ENCODE data around the gene C2orf92. TPM values are rescaled to one million over a fixed set of nuclear protein-coding genes. Genes with fewer than 3 reads are reported as not detected.
"Not testable (repeated sequence)": the region's sequence is repeated elsewhere in the genome, so short reads cannot be mapped to it uniquely, and the experiment has no call there.

C2orf92 gene
- total RNA-seq, 1 experiment from 2014 or later = 3.0 TPM

- H3K9ac ChIP-seq (ENCODE audit: low read length) = peak overlapping the region; percentile 84
- CTCF ChIA-PET = interaction anchor here (0.5 to 1.5 kb wide), 6 partner anchors 14 to 467 kb away, joined by 3 to 16 read pairs (median 5); partner anchors contain the start of genes ANKRD36B and COX5B
- H3K79me2 ChIP-seq (ENCODE audit: low read length) = peaks cover 35% of the 10 kb centered on the region
- H3F3A ChIP-seq (ENCODE audit: low read length, unreplicated experiment) = peaks cover 4% of the 10 kb centered on the region
- ATAC-seq = no peak
- H3K27ac ChIP-seq (ENCODE audit: low read length) = peak overlapping the region; percentile 76
- H3K27me3 ChIP-seq (ENCODE audit: low read length) = no peaks in the 10 kb centered on the region
- 0 out of 2 replicates have a peak, but pooled peaks have one; percentile 1 for TF ChIP-seq CTCF (conservative IDR thresholded peaks at IDR 0.05; ENCODE audit: low read depth, low read length)
- TF ChIP-seq EZH2 (IDR thresholded peaks at IDR 0.05; ENCODE audit: low read length, unreplicated experiment) = no peak
- TF ChIP-seq EZH2phosphoT487 (IDR thresholded peaks at IDR 0.05; ENCODE audit: borderline replicate concordance, low read length) = no peak
- H3K9me3 ChIP-seq (ENCODE audit: low read length) = no peaks in the 10 kb centered on the region
- 0 out of 2 replicates have a peak, but pooled peaks cover 8% of the 10 kb centered on the region for H4K20me1 ChIP-seq (ENCODE audit: low read length)
- POLR2A ChIA-PET (ENCODE audit: unreplicated experiment) = interaction anchor here (0.6 to 1.0 kb wide), 3 partner anchors 19 to 193 kb away, joined by 3 to 6 read pairs (median 4); partner anchors contain the start of gene COX5B
- no peaks in the 10 kb centered on the region for H3K36me3 ChIP-seq (ENCODE audit: low read depth, low read length)
- TSS peak; percentile 79 for BruUV-seq (replicated peaks)
- H3K4me3 ChIP-seq (ENCODE audit: low read length) = peak overlapping the region; percentile 83
- H3K9me2 ChIP-seq (replicated peaks; ENCODE audit: low read length) = no peaks in the 10 kb centered on the region
- H3K4me1 ChIP-seq (ENCODE audit: insufficient read depth, low read length) = peaks cover 24% of the 10 kb centered on the region
- intact Hi-C loops (cut with micrococcal nuclease) = loop anchor here (1.0 kb wide), 3 partner anchors 19 to 73 kb away; no protein-coding TSS in a partner anchor
- peak; percentile 24 for DNase-seq
- H2AFZ ChIP-seq (ENCODE audit: low read length) = peak overlapping the region; percentile 98
- H3K4me2 ChIP-seq (ENCODE audit: low read length) = peak overlapping the region; percentile 94
These were observed 4.9 kb upstream of the C2orf92 start for GRCh38 chr2:97664636-97664970.

GRCh38 chr2:97670471-97670870, 958 bp downstream of the C2orf92 start:
- no peaks in the 10 kb centered on the region for H3K4me1 ChIP-seq (ENCODE audit: insufficient read depth, low read length)
- no peak overlapping the region for H3K4me3 ChIP-seq (ENCODE audit: low read length)
- TF ChIP-seq EZH2phosphoT487 (IDR thresholded peaks at IDR 0.05; ENCODE audit: borderline replicate concordance, low read length) (no peak), CTCF (conservative IDR thresholded peaks at IDR 0.05; ENCODE audit: low read depth, low read length) (no peak), EZH2 (IDR thresholded peaks at IDR 0.05; ENCODE audit: low read length, unreplicated experiment) (no peak)
- H3K36me3 ChIP-seq (ENCODE audit: low read depth, low read length) = no peaks in the 10 kb centered on the region
- H3K4me2 ChIP-seq (ENCODE audit: low read length) = no peak overlapping the region
- intact Hi-C loops (cut with micrococcal nuclease) = no loop called here
- no peaks in the 10 kb centered on the region for H4K20me1 ChIP-seq (ENCODE audit: low read length)
- H2AFZ ChIP-seq (ENCODE audit: low read length) = no peak overlapping the region
- ChIA-PET CTCF (no interaction called here), POLR2A (ENCODE audit: unreplicated experiment) (no interaction called here)
- H3K9me2 ChIP-seq (replicated peaks; ENCODE audit: low read length) = no peaks in the 10 kb centered on the region
- H3K9me3 ChIP-seq (ENCODE audit: low read length) = no peaks in the 10 kb centered on the region
- no peaks in the 10 kb centered on the region for H3K79me2 ChIP-seq (ENCODE audit: low read length)
- ATAC-seq (no peak), DNase-seq (no peak)
- no peaks in the 10 kb centered on the region for H3K27me3 ChIP-seq (ENCODE audit: low read length)
- H3K9ac ChIP-seq (ENCODE audit: low read length) = no peak overlapping the region
- H3F3A ChIP-seq (ENCODE audit: low read length, unreplicated experiment) = no peaks in the 10 kb centered on the region
- H3K27ac ChIP-seq (ENCODE audit: low read length) = no peak overlapping the region
- BruUV-seq (replicated peaks) = no TSS peak

GRCh38 chr2:97671526-97671925, 2.0 kb downstream of the C2orf92 start:
- ATAC-seq (no peak), DNase-seq (no peak)
- Histone ChIP-seq H3K27me3 (ENCODE audit: low read length) (no peaks in the 10 kb centered on the region), H3K36me3 (ENCODE audit: low read depth, low read length) (no peaks in the 10 kb centered on the region), H3K9me2 (replicated peaks; ENCODE audit: low read length) (no peaks in the 10 kb centered on the region), H4K20me1 (ENCODE audit: low read length) (no peaks in the 10 kb centered on the region), H3K27ac (ENCODE audit: low read length) (no peak overlapping the region), H3K4me1 (ENCODE audit: insufficient read depth, low read length) (no peaks in the 10 kb centered on the region), H3K4me3 (ENCODE audit: low read length) (no peak overlapping the region), H2AFZ (ENCODE audit: low read length) (no peak overlapping the region), H3F3A (ENCODE audit: low read length, unreplicated experiment) (no peaks in the 10 kb centered on the region), H3K9ac (ENCODE audit: low read length) (no peak overlapping the region), H3K4me2 (ENCODE audit: low read length) (no peak overlapping the region), H3K79me2 (ENCODE audit: low read length) (no peaks in the 10 kb centered on the region), H3K9me3 (ENCODE audit: low read length) (no peaks in the 10 kb centered on the region)
- TF ChIP-seq EZH2phosphoT487 (IDR thresholded peaks at IDR 0.05; ENCODE audit: borderline replicate concordance, low read length) = no peak
- no peak for TF ChIP-seq CTCF (conservative IDR thresholded peaks at IDR 0.05; ENCODE audit: low read depth, low read length)
- no peak for TF ChIP-seq EZH2 (IDR thresholded peaks at IDR 0.05; ENCODE audit: low read length, unreplicated experiment)
- intact Hi-C loops (cut with micrococcal nuclease) = no loop called here
- ChIA-PET POLR2A (ENCODE audit: unreplicated experiment) (no interaction called here), CTCF (no interaction called here)
- no TSS peak for BruUV-seq (replicated peaks)

GRCh38 chr2:97672606-97673140, 3.2 kb downstream of the C2orf92 start:
- not testable (repeated sequence) for H3K79me2 ChIP-seq (ENCODE audit: low read length); ATAC-seq

More at GRCh38 chr2:97672606-97673140, 3.2 kb downstream of the C2orf92 start:
- H3K4me1 ChIP-seq (ENCODE audit: insufficient read depth, low read length); H3K9ac ChIP-seq (ENCODE audit: low read length); DNase-seq; H4K20me1 ChIP-seq (ENCODE audit: low read length); H3K4me2 ChIP-seq (ENCODE audit: low read length); H3K9me3 ChIP-seq (ENCODE audit: low read length); H2AFZ ChIP-seq (ENCODE audit: low read length); H3F3A ChIP-seq (ENCODE audit: low read length, unreplicated experiment); H3K9me2 ChIP-seq (replicated peaks; ENCODE audit: low read length); H3K27ac ChIP-seq (ENCODE audit: low read length); BruUV-seq (replicated peaks); H3K4me3 ChIP-seq (ENCODE audit: low read length); H3K27me3 ChIP-seq (ENCODE audit: low read length); CTCF ChIA-PET; intact Hi-C loops (cut with micrococcal nuclease); H3K36me3 ChIP-seq (ENCODE audit: low read depth, low read length): not testable (repeated sequence)
- POLR2A ChIA-PET (ENCODE audit: unreplicated experiment) = interaction anchor here (0.6 kb wide), 1 partner anchor 16 kb away, joined by 4 read pairs; no protein-coding TSS in a partner anchor
